HepG2 (cell line): ENCODE results near the gene WDR27. TPM values are rescaled to one million over a fixed set of nuclear protein-coding genes. Genes with fewer than 3 reads are reported as not detected.

Experiments
- ATAC-seq: fragments of 200-7000 bp; cut with Tn5 transposase; 3 replicates; pipeline ENCODE4 v1.9.1; 2020; ENCODE audit warnings: mild to moderate bottlenecking, moderate library complexity
- BruUV-seq: library from RNA; stranded (reverse); fragments of 400-500 nt; replicated peaks from 2 replicates; lab custom pipeline; 2021; lab: Mats Ljungman, UMichigan
- CTCF ChIA-PET: fragments of 300-600 bp; formaldehyde crosslinking; extraction: SDS; loops from one replicate; lab custom pipeline; 2021; ENCODE audit warnings: low total read pairs, inconsistent platforms, low intra/inter-chr PET ratio; lab: Yijun Ruan, JAX
- POLR2A ChIA-PET: fragments of 350-600 bp; sonication (Branson Sonifier 250); formaldehyde crosslinking; loops from one replicate; lab custom pipeline; 2020; ENCODE audit warnings: antibody characterized with exemption, inconsistent platforms; lab: Yijun Ruan, JAX
- DNase-seq: peaks from one replicate; pipeline ENCODE4 v3.0.0-alpha.2; 2015; ENCODE audit warnings: low spot score
- FAIRE-seq: peaks from 3 replicates; lab custom pipeline; 2011; peaks lifted over from hg19 to GRCh38; lab: Jason Lieb, UNC
- H2AFZ ChIP-seq: one replicate; pipeline ENCODE4 v1.6.1; 2011; ENCODE audit warnings: low read length, inconsistent platforms
- H3K27ac ChIP-seq: fragments of 300-600 bp; 3 replicates; pipeline ENCODE4 v1.8.0; 2011; ENCODE audit warnings: mixed run types, mild to moderate bottlenecking, mixed read lengths, low read length, inconsistent platforms; ENCODE audit not compliant: insufficient read depth; ENCODE audit errors: extremely low read length
- H3K27me3 ChIP-seq, 2 experiments: fragments of 200-600 bp in 1 of 2; 2 replicates in 1 of 2; 3 replicates in 1 of 2; pipeline versions ENCODE4 v1.6.0 to v1.8.0; 2011; ENCODE audit warnings: low read length in 2 of 2, mild to moderate bottlenecking in 2 of 2, moderate library complexity in 2 of 2, inconsistent platforms in 1 of 2; ENCODE audit not compliant: insufficient read depth in 2 of 2, control insufficient read depth in 1 of 2
- H3K36me3 ChIP-seq, 2 experiments: fragments of 200-600 bp in 1 of 2; replicated peaks in 1 of 2; 2 replicates in 1 of 2; 3 replicates in 1 of 2; pipeline versions ENCODE4 v1.5.1 to v1.8.0; 2011; ENCODE audit warnings: low read length in 2 of 2, inconsistent platforms in 1 of 2; ENCODE audit not compliant: insufficient read depth in 2 of 2, control insufficient read depth in 1 of 2
- H3K4me1 ChIP-seq: 2 replicates; pipeline ENCODE4 v1.5.1; 2012; ENCODE audit warnings: low read length, inconsistent platforms; ENCODE audit not compliant: insufficient read depth
- H3K4me2 ChIP-seq: 2 replicates; pipeline ENCODE4 v1.6.0; 2011; ENCODE audit warnings: low read depth, low read length, inconsistent platforms
- H3K4me3 ChIP-seq, 3 experiments: fragments of 200-600 bp in 1 of 3; sonication (generic), shearing (Covaris generic) in 1 of 3; replicated peaks in 1 of 3; 2 replicates each; pipeline ENCODE4 v1.5.1; 2011 to 2016; ENCODE audit warnings: low read length in 3 of 3, inconsistent platforms in 2 of 3, low read depth in 2 of 3, mild to moderate bottlenecking in 2 of 3, control low read depth in 1 of 3, mixed read lengths in 1 of 3; ENCODE audit not compliant: insufficient read depth in 1 of 3
- H3K79me2 ChIP-seq: one replicate; pipeline ENCODE4 v1.6.1; 2011; ENCODE audit warnings: low read length, inconsistent platforms; ENCODE audit not compliant: insufficient read depth
- H3K9ac ChIP-seq: 2 replicates; pipeline ENCODE4 v1.6.0; 2011; ENCODE audit warnings: mild to moderate bottlenecking, low read depth, low read length, inconsistent platforms; ENCODE audit not compliant: insufficient read depth
- H3K9me3 ChIP-seq: 2 replicates; pipeline ENCODE4 v1.5.1; 2012; ENCODE audit warnings: mild to moderate bottlenecking, low read length
- H4K20me1 ChIP-seq: 2 replicates; pipeline ENCODE4 v1.6.0; 2011; ENCODE audit warnings: inconsistent platforms, mild to moderate bottlenecking, low read length, moderate library complexity; ENCODE audit not compliant: insufficient read depth
- BCL3 ChIP-seq: sonication (generic); formaldehyde crosslinking; IDR thresholded peaks from 2 replicates; pipeline ENCODE4 v1.5.1; 2020; ENCODE audit warnings: mild to moderate bottlenecking, missing genetic modification reagents, moderate library complexity
- ETV5 ChIP-seq: IDR thresholded peaks from 2 replicates; pipeline ENCODE4 v1.6.1; 2018; ENCODE audit warnings: missing biosample characterization, missing genetic modification reagents, inconsistent platforms, borderline replicate concordance
- JUNB ChIP-seq: sonication (generic); formaldehyde crosslinking; IDR thresholded peaks from 2 replicates; pipeline ENCODE4 v1.8.0; 2022; ENCODE audit warnings: missing genetic modification reagents, mild to moderate bottlenecking, borderline replicate concordance
- NKX3-1 ChIP-seq: sonication (generic); formaldehyde crosslinking; IDR thresholded peaks from 2 replicates; pipeline ENCODE4 v1.5.0; 2020; ENCODE audit warnings: missing genetic modification reagents
- RBM22 ChIP-seq: fragments of 200-400 bp; formaldehyde crosslinking; optimal IDR thresholded peaks from 2 replicates; pipeline ENCODE3; 2017; ENCODE audit warnings: mild to moderate bottlenecking, low read length, moderate library complexity
- SATB2 ChIP-seq: sonication (generic); formaldehyde crosslinking; IDR thresholded peaks from 2 replicates; pipeline ENCODE4 v1.5.0; 2020; ENCODE audit warnings: missing genetic modification reagents
- TERF1 ChIP-seq: sonication (generic); formaldehyde crosslinking; IDR thresholded peaks from 2 replicates; pipeline ENCODE4 v1.8.0; 2022; ENCODE audit warnings: mild to moderate bottlenecking, missing genetic modification reagents, moderate library complexity
- ZBTB44 ChIP-seq: sonication (generic); formaldehyde crosslinking; IDR thresholded peaks from 2 replicates; pipeline ENCODE4 v1.4.0; 2020; ENCODE audit warnings: missing genetic modification reagents
- ZNF260 ChIP-seq: sonication (generic); formaldehyde crosslinking; IDR thresholded peaks from 2 replicates; pipeline ENCODE4 v1.4.0; 2020; ENCODE audit warnings: missing genetic modification reagents, low read depth, mild to moderate bottlenecking, borderline replicate concordance
- ZNF33B ChIP-seq: sonication (generic); formaldehyde crosslinking; IDR thresholded peaks from 2 replicates; pipeline ENCODE4 v1.5.1; 2020; ENCODE audit warnings: mild to moderate bottlenecking, missing genetic modification reagents
- ZNF414 ChIP-seq: sonication (generic); formaldehyde crosslinking; IDR thresholded peaks from 2 replicates; pipeline ENCODE4 v1.5.0; 2020; ENCODE audit warnings: missing genetic modification reagents
- WGBS: methylation state at CpG from one replicate; pipeline ENCODE4 v1.1.6; 2017; ENCODE audit warnings: low lambda C conversion rate; 5-methylcytosine and 5-hydroxymethylcytosine counted together
- in situ Hi-C: cut with HindIII; loops from 2 replicates; pipeline ENCODE4 v1.10.0; 2017; ENCODE audit warnings: low pct_unique_long_range_greater_than_20kb; ENCODE audit not compliant: extremely low pct_ligation_motif_present
- intact Hi-C: fragments of 100-400 bp; cut with micrococcal nuclease; formaldehyde crosslinking; loops from one replicate; pipeline ENCODE4 v1.10.0; 2022; ENCODE audit not compliant: unreplicated experiment
- polyA plus RNA-seq, 8 experiments: library from polyadenylated mRNA; depleted of rRNA in 3 of 8; stranded (reverse) in 7 of 8; unstranded in 1 of 8; fragments of >200 nt; fragmentation: Illumina TruSeq in 4 of 8; extraction: Trizol in 4 of 8; gene quantifications; 2 replicates each; pipeline versions ENCODE4 v1.2.1 to v1.2.3, GENCODE V29; 2011 to 2016; ENCODE audit warnings: low read depth in 4 of 8, missing spikeins in 1 of 8, mixed read lengths in 1 of 8; ENCODE audit not compliant: insufficient read depth in 1 of 8
- total RNA-seq, 5 experiments: library from RNA; depleted of rRNA; stranded (reverse); fragments of >200 nt; fragmentation: Illumina TruSeq; extraction: Trizol; gene quantifications; 2 replicates each; pipeline ENCODE4 v1.2.3, GENCODE V29; 2016; ENCODE audit warnings: low read depth in 1 of 5

The WDR27 gene
- total and polyA plus RNA-seq, 2 of the 13 experiments (the other 11 are each of a cell fraction or from before 2014, with no cell fraction given): 34.1 to 80.3 TPM

GRCh38 chr6:169530752-169531123 lies 171.1 kb downstream of the WDR27 start:
- WGBS: 92% methylated on average over 1 of the region's 1 CpG
- ChIA-PET POLR2A (no interaction called here), CTCF (no interaction called here)
- Histone ChIP-seq H3K9ac (no peak overlapping the region), H3K4me3 (no peak overlapping the region), H3K4me2 (no peak overlapping the region), H3K79me2 (no peaks in the 10 kb centered on the region), H2AFZ (no peak overlapping the region), H3K9me3 (peaks cover 13% of the 10 kb centered on the region), H3K27ac (no peak overlapping the region), H4K20me1 (no peaks in the 10 kb centered on the region), H3K27me3 (no peaks in the 10 kb centered on the region), H3K36me3 (no peaks in the 10 kb centered on the region), H3K4me1 (no peaks in the 10 kb centered on the region)
- FAIRE-seq (no peak), ATAC-seq (no peak), DNase-seq (no peak)
- TF ChIP-seq ZNF33B (CRISPR knock-in tag) (no peak), ETV5 (CRISPR knock-in tag) (no peak), JUNB (CRISPR knock-in tag) (no peak), SATB2 (CRISPR knock-in tag) (no peak), ZNF260 (no peak), ZBTB44 (no peak), BCL3 (CRISPR knock-in tag) (no peak), RBM22 (no peak), NKX3-1 (no peak), TERF1 (CRISPR knock-in tag) (no peak), ZNF414 (CRISPR knock-in tag) (no peak)
- BruUV-seq: no TSS peak
- in situ Hi-C loops (no loop called here), intact Hi-C loops (no loop called here)
